NAMALWA (cell line): ENCODE data around the gene COL9A3.

ENCODE experiments used
- DNase-seq: peaks from one replicate; pipeline ENCODE4 v3.0.0-alpha.2; 2015; ENCODE audit warnings: low spot score

COL9A3 gene

GRCh38 chr20:62880147-62880934 is 63.5 kb downstream of the COL9A3 start:
- DNase-seq: no peak

GRCh38 chr20:62880935-62881661 is 64.2 kb downstream of the COL9A3 start:
- no peak for DNase-seq

GRCh38 chr20:62881662-62882395 is 65.0 kb downstream of the COL9A3 start:
- no peak for DNase-seq

- no peak for DNase-seq
Measured at GRCh38 chr20:62882426-62882825, 65.6 kb downstream of the COL9A3 start.

GRCh38 chr20:62884556-62884955 is 67.7 kb downstream of the COL9A3 start:
- DNase-seq: no peak

GRCh38 chr20:62885046-62885895 is 68.4 kb downstream of the COL9A3 start:
- no peak for DNase-seq

- DNase-seq: no peak
Measured at GRCh38 chr20:62885896-62886708, 69.3 kb downstream of the COL9A3 start.

- DNase-seq: no peak
Measured at GRCh38 chr20:62886709-62887058, 69.8 kb downstream of the COL9A3 start.

- DNase-seq: no peak
Measured at GRCh38 chr20:62887152-62887859, 70.5 kb downstream of the COL9A3 start.

GRCh38 chr20:62887860-62888239 is 71.0 kb downstream of the COL9A3 start:
- no peak for DNase-seq

- DNase-seq: no peak
Measured at GRCh38 chr20:62888406-62888805, 71.6 kb downstream of the COL9A3 start.

GRCh38 chr20:62888910-62889309 is 72.1 kb downstream of the COL9A3 start:
- no peak for DNase-seq

GRCh38 chr20:62889411-62889810 is 72.6 kb downstream of the COL9A3 start:
- DNase-seq: no peak

GRCh38 chr20:62889871-62890270 is 73.0 kb downstream of the COL9A3 start:
- DNase-seq: no peak

GRCh38 chr20:62890444-62890843 is 73.6 kb downstream of the COL9A3 start:
- no peak for DNase-seq
